GM21576 (cell line): Measurements from ENCODE around the gene QTRT2.

Experiments
- ATAC-seq: cut with Tn5 transposase; IDR thresholded peaks from one replicate; pipeline ENCODE4 v1.9.1; 2021; ENCODE audit warnings: mild to moderate bottlenecking, moderate library complexity; ENCODE audit not compliant: unreplicated experiment

QTRT2 gene

DNA sequence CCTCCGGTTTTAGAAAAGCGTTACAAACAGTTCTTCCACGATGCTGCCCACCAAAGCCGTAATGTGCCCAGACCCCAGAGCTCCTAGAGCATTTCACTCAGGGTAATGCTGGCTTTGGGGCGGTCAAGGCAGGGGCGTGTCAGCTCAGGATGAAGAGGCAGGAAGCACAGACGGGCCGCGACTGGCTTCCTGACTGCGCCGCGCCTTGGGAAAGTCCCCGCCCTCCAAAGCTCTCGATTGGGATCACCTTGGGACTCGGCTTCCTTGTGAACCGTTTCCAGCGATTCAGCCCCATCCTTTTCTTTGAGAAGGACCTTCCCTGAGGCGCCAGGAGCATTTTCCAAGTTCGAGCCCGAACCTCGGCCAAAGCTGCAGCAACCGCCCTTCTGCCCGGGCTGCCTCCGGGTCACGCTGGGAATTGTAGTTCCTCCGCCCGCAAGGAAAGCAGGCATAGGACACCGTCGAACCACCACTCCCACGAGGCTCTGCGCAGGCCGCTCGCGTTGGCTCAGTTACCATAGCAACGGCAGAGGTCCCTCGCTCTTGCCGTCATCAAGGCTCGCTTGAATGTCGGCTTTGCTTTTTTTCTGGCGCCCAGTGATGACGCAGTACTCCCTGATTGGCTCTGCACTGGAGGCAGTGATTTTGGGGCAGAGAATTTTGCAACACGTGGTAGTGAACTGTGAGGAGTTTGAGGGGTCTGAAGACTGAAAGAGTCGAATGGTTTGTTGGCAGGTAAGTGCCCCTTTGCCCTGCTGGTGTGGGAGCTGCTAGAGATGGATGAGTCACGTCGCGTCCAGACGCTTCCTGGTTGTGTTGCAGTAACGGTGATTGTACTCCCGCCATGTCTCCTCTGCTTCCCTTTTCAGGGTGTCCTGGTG lies at the start of gene QTRT2, which contains the start of gene CCDC191:
QTRT2 (plus strand) TSS at position 608 of the 881 bp plus-strand sequence. CDS start 8,521 bp downstream, outside the sequence.
CCDC191 (minus strand) TSS at position 397 of the 881 bp plus-strand sequence; CDS start at position 337, 60 bp downstream.
- ATAC-seq: peak; percentile 97

DNA sequence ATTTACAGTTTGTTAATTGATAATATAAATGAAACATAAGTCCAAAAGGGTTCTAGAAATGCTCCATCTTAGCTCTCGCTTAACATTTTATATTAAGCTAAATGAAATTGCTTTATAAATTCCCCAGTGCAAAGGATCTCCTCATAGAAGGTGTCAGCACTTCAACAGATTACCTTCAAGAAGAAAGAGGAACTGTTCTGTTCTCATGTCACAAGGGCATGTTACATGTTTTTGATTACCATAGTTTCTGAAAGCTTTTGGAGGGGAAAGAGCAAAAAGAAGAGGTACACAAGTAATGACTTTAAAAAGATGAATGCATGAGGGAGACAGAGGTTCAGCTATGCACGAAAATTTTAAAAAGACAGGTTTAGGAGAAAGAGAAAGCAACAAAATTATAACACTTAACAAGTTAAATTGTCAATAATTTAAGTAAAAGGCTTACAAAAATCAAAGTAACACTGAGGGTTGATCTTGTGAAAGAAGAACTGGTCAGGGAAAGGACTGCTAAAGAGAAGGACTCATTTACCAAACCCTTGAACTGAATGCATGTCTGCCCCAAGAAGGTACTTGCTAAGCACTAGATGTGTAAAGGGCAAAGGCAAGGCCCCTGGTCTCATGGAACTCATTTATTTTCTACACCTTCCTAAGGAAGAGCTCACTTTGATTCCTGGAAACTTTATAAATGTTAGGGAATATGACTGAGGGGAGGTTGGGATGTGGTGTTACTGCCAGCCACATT lies 45.3 kb upstream of the QTRT2 start:
- peak; percentile 93 for ATAC-seq

- no peak for ATAC-seq
Measured at GRCh38 chr3:114014211-114014610, 42.3 kb upstream of the QTRT2 start.

GRCh38 chr3:114019486-114019885 lies 37.1 kb upstream of the QTRT2 start:
- ATAC-seq: no peak

GRCh38 chr3:114020907-114021306 lies 35.6 kb upstream of the QTRT2 start:
- ATAC-seq: no peak

GRCh38 chr3:114022145-114022802 lies 34.3 kb upstream of the QTRT2 start:
- ATAC-seq: no peak

DNA sequence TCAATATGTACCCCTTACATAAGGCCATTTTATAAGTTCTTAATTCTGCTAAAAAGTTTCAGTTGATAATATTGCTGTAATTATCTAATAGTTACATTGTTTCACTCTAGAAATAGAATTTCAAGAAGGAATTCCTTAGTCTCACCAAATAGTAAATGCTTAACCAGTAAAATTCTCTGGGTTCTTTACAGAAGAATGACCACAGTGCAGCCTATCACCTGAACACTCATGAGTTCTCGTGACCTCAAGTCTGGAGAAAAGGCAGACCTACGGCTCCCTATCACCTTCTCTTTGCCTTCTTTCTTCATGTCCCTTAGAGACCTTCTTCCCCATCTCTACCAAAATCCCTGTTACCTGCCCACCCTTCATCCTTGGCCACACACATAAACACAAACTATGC lies 31.1 kb upstream of the QTRT2 start:
- ATAC-seq: no peak

DNA sequence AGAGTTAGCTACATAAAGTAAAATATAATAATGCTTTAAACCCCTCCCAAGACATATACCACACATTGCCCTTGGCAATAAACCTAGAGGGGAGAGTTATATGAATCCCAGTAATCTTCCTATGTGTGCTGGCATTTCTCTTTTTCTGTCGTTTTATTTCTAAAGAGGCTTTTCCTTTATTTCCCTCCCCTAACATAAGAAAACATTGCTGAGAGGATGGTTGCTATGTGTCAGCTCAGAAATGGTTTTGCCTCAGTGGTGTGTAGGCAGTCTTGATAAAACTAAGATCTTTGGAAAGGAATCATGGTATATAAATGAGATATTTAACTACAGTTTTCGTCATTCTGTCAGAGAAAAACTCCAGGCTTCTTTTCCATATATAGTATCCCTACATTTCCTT lies 30.2 kb upstream of the QTRT2 start:
- ATAC-seq: no peak

DNA sequence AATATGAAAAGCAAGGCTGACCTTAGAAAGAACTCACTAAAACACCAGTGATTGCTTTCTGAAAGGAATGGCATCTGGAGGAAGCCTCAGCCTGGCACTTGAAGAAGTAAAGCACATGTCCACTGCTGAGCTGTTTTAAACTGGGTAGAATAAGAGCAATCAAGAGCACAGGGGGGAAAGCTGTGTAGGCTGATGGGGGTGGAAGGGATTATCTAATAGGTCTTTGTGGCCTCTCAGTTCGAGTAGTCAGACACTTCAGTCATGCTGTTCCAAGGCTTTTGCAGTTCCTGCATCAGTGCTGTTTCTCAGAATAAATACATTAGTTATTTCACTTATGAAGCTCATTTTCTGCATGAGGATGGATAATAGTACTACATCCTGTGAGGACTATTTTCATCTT lies 22.8 kb upstream of the QTRT2 start:
- ATAC-seq: no peak

DNA sequence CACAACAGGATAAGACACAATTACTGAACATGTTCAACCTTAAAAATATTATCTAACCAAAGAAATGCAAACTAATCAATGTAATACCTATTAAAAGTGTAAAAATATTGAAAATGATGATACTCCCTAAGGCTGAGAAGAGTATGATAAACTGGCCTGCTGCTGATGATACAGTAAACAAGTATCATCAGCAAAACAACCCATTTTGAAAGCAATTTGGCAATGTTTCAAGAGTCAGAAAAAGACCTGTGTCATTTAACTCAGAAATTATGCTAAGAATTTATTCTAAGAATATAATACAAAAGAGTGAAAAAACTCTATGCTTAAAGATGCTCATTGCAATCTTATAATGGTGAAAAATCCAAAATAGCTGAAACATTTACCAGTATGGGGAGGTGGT lies 22.3 kb upstream of the QTRT2 start:
- ATAC-seq: no peak

- no peak for ATAC-seq
Measured at GRCh38 chr3:114034787-114035545, 21.6 kb upstream of the QTRT2 start.

DNA sequence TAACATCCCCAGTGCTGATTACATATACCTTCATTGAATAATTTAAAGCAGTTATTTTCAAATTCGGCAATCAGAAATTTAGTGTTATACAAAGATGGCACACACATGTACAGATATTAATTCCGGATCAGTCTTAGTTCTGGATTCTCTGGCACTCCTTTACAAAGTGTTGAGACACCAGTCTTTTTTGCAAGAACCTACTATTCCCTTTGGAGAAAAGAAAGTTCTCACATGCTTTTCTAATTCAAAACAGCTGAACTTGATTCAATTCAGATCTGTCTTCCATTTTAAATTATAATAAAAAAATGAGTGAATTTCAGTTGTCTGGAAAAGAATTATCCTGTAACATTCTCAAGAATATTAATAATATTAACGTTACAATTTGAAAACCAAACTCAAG lies 20.6 kb upstream of the QTRT2 start:
- ATAC-seq: no peak

DNA sequence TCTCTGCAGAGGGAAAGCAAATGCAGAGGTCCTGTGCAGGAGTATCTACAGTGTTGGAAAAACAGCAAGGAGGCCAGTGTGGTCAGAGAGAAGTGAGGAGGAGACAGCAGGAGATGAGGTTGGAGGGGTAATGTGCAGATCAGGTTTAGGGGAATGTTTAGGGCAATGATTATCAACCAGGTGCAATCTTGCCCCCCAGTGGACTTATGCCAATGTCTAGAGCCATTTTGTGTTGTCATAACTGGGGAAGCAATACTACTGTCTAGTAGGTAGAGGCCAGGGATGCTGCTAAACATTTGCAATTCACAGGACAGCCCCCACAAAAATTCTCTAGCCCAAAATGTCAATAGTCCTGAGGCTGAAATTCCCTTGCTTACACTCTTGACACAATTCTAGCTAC lies 13.3 kb upstream of the QTRT2 start:
- no peak for ATAC-seq

DNA sequence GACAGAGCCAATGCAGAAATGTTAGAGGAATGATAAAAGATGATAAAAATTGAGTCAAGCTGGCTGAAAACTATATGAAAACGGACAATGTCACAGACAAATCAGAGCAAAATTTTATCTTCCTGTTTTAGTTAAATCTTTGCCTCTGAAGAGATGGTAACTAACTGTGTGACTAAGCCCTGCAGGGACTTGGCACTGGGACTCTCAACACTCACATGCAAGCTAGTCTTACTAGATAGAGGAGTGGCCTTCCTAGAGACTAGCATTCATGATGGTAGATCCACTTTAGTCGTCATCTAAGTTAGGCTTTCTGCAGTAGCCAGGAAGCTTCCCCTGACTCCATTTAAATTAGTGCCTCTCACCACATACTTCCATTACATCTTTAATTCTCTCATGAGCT lies 4.3 kb upstream of the QTRT2 start:
- ATAC-seq: no peak

DNA sequence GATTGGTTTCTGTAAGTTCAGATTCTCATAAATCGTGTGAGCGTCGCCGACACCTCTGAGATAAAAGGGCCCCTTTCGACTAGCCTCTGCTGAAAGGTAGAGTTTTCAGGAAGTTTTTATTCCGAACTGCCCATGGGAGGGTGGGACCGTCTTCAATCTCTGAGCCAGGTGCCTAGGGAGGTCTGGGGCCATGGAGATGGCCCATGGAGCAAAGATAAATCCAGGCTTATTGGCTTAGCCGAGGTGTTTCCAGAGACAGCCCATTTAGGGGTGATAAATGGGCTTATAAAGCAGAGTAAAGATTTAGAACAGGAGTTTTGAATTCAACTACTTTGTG lies 442 bp downstream of the QTRT2 start:
- ATAC-seq: peak; percentile 6

- no peak for ATAC-seq
Measured at GRCh38 chr3:114058646-114059045, 2.1 kb downstream of the QTRT2 start.

DNA sequence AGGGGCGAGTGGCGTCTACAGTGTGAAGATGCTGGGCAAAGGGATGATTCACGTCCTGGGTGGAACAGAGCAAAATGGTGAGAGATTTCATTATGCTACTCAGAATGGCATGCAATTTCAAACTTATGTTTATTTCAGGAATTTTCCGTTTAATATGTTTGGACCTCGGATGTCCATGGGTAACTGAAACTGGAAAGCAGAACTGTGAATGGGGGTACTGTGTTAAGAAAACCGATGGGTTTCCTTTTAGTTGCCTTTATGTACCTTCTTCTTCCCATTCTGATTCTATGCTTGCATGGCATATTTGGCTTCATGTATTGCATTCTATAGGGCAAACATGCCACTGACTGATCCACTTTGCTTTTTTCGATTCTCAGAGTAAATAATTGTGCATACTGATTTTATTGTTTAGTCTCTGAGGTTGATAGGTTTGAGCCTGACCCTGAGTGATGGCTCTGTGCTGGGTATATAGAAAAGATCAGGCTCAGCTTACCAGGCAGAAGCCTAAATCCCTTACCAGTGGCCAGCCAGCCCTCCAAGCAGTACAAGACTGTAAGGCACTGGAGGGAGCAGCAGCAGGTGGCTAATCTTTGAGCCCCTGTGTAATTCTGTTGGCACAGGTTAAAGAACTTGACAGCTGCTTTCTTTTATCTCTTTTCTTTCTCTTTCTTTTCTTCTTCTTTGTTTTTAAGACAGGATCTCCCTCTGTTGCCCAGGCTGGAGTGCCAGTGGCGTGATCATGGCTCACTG lies 4.5 kb downstream of the QTRT2 start:
- ATAC-seq: no peak

DNA sequence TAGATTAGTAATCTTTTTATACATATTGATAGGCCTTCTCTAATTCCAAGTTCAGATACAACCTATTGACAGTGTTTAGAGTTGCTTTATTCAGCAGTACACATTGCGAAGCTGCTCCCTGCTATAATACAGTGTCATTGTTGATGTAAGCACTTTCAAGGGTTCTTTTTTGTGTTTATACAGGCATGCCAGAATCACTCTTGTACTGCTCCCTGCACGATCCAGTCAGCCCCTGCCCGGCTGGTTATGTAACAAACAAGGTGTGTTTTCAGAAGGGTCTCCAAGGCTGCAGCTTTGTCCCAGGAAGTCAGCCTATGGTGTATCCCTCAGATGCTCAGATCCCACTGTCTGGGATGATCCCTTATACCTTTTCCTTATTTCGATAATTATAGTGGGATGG lies 11.3 kb downstream of the QTRT2 start:
- no peak for ATAC-seq

DNA sequence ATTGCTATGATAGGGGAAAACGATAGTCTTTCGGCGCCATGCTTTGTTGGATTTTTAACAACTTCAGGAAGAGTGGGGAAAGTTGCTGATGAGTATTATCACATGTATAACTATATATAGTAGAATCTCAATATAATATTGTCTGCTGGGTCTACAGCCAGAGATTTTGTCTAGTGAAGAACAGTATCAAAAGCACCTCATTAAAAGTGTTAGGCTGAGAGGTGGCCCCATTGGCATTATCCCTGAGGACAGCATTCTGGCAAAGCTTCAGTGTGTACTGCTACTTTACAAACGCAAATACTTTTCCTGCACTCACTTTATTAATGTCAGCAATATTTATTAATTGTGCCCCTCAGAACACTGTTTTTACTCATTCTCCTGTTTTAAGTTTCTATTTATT lies 11.8 kb downstream of the QTRT2 start:
- no peak for ATAC-seq

DNA sequence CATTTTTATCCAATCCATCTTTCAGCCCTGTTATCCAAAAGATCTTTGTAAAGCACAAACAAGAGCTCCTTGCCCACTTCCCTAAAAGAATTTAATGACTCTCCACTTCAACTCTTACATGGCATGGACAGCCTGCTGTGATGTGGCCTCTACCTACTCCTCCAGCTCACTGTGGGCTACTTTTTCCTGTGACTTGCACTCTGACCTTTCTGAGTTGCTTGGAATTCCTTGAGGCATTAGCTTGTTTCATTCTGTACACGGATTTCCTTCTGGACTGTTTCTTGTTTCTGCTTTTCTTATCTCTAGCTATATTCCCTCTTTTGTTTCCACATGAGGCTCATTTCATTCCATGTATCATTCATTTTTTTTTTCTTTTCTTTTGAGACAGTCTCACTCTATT lies 15.2 kb downstream of the QTRT2 start:
- ATAC-seq: no peak
